GM21367 (cell line): Measurements from ENCODE around the gene MAZ.
"Not testable (repeated sequence)": the region's sequence is repeated elsewhere in the genome, so short reads cannot be mapped to it uniquely, and the experiment has no call there.

Experiments
- ATAC-seq: cut with Tn5 transposase; IDR thresholded peaks from one replicate; pipeline ENCODE4 v1.9.1; 2021; ENCODE audit not compliant: unreplicated experiment

The MAZ gene

DNA sequence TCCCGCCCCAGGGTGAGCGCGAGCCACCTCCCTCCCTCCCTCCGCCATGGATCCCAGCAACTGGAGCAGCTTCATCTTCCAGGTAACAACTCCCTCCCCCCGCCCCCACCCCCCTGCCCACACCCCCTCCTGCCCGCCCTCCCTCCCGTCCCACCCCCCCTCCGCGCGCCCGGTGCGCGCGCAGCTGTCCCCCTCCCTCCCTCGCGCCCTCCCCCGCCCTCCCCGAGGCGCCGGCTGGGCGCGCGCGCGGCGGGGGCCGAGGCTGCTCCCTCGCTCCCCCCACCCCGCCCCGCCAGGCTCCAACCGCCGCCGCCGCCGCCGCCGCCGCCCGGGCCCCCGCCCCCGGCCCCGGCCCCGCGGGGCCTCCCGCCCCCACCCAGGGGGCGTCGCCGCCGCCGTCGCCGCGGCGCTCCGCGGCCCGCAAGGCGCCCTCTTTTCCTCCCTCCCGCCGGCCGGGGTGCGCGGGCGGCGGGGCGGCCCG is at the start of gene MAZ:
Gene MAZ (plus strand): TSS at position 431 of the 481 bp plus-strand sequence. CDS start 173 bp downstream, outside the sequence.
- ATAC-seq: no peak

DNA sequence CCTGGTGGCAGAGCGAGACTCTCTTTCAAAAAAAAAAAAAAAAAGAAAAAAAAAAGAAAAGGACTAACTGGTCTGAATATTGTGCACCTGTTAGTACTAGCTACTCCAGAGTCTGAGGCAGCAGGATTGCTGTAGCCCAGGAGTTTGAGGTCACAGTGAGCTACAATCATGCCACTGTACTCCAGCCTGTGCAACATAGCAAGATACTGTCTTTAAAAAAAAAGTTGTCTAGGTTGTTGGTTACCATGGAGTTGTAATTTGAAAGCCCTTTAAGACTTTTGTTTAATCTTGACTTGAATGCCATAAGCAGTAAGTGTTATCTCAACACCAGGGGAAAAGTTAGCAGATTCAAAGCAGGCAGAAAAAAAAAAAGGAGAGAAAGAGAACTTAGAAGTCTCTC is 49.7 kb upstream of the MAZ start:
- no peak for ATAC-seq

GRCh38 chr16:29757086-29757485 is 49.2 kb upstream of the MAZ start:
- not testable (repeated sequence) for ATAC-seq

DNA sequence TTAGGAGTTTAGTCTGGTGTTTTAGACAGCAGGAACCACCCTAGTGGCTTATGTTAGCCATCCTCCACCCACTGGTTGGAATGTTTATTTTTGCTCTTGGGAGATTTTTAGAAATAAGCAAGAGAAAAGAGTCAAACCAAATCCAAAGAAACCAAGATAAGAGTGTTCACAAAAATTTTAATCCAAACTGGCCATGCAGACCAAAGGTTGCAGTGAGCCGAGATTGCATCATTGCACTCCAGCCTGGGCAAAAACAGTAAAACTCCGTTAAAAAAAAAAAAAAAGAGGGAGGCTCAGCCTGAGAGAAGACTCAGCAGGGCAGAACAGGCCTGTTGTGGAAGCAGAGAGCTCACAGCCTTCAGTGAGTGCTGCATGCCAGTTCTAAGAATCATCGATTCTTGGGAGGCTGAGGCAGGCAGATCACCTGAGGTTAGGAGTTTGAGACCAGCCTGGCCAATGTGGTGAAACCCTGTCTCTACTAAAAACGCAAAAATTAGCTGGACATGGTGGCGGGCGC is 48.3 kb upstream of the MAZ start:
- ATAC-seq: no peak

DNA sequence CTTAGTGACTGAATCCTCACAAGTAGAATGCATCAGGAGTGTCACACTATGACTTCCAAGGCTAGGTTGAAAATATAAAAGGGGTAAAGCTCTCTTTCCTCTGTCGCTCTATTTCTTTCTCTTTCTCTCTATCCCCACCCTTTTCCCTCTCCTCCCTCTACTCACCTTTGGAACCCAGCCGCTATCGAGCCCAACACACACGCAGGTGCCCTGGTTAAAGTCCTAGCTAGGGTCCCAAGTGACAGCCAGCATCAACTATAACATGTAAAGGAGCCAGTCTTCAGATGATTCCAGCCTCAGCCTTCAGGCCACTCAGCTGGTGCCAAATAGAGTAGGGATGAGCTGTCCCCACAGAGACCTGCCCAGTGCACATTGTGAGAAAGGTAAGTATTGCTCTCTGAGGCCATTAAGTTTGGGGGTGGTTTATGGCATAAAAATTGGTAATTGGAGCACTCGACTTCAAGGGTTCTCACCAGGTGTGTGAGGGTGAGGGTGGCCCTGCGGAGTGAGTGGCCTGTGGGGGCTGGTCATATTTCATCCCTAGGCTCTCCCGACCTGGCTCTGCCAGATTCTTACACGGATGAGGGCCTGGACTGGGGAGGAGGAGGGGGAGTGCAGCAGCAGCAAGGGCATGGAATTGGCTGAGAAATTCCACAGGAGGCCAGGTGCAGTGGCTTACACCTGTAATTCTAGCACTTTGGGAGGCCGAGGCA is 45.6 kb upstream of the MAZ start:
- no peak for ATAC-seq

GRCh38 chr16:29761280-29761651 is 45.1 kb upstream of the MAZ start:
- ATAC-seq: not testable (repeated sequence)

GRCh38 chr16:29761882-29762281 is 44.4 kb upstream of the MAZ start:
- no peak for ATAC-seq

GRCh38 chr16:29763326-29763725 is 43.0 kb upstream of the MAZ start:
- no peak for ATAC-seq

DNA sequence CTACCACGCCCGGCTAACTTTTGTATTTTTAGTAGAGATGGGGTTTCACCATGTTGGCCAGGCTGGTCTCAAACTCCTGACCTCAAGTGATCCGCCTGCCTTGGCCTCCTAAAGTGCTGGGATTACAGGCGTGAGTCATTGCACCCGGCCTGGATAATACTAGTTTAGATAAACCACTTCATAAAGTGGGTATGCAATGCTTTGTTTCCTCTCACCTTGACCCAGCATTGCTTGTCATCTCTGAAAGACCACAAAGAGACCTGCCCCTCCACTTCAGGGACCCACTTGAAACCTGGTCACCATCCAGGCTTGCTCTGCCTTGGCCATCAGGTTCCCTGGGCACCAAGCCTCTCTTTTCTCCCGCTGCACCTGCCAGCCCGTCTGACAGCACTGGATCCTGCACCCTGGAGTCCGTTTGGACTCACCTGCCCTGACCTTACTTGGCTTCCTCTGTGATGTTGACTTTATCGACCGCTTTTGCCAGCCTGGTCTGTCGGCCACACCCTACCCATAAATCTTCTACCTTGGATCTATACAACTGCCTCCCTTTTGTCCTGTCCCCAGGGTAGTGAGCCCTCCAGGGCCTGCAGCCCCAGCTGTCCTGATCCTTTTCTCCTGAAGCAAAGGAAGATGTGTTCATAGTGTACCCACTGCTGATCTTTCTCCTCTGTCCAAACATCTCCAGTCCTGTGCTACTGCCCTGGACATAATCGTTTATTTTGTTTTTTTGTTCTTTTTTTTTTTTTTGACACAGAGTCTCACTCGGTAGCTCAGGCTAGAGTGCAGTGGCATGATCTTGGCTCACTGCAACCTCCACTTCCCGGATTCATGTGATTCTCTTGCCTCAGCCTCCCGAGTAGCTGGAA is 40.9 kb upstream of the MAZ start:
- ATAC-seq: no peak

DNA sequence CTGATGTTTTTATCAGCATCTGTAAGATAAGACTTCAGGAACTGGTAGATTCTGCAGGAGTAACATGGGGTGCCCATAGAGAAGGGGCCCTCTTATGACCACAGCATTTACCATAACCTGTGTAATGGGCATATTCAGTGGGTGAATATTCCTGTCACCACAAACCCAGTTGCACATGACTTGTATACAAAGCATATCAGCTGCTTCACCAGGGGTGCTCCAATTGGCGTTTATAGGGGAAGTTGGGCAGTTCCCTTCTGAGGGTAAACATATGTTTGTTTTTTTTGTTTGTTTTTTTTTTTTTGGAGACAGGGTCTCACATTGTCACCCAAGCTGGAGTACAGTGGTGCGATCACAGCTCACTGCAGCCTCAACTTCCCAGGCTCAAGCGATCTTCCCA is 39.8 kb upstream of the MAZ start:
- no peak for ATAC-seq

GRCh38 chr16:29767062-29767461 is 39.3 kb upstream of the MAZ start:
- ATAC-seq: no peak

- no peak for ATAC-seq
Measured at GRCh38 chr16:29769507-29769906, 36.8 kb upstream of the MAZ start.

- ATAC-seq: no peak
Measured at GRCh38 chr16:29770250-29770929, 35.9 kb upstream of the MAZ start.

GRCh38 chr16:29772330-29772729 is 34.0 kb upstream of the MAZ start:
- not testable (repeated sequence) for ATAC-seq

DNA sequence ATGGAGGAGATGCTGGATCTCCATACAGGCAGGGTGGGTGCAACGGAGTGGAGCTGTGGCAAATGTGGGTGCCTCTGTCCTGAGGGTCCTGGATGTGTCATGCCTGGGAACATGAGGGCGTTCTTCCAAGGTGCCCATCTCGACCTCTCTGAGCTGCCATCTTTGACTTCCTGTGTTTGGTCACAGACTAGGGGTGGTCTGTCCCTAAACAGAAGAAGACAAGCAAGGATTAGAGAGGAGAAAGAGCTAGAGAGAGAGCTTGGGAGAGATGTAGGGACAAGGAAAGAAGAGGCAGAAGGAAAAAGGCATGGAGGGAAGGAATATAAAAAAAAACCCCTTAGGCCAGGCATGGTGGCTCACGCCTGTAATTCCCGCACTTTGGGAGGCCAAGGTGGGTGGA is 31.6 kb upstream of the MAZ start:
- ATAC-seq: no peak

DNA sequence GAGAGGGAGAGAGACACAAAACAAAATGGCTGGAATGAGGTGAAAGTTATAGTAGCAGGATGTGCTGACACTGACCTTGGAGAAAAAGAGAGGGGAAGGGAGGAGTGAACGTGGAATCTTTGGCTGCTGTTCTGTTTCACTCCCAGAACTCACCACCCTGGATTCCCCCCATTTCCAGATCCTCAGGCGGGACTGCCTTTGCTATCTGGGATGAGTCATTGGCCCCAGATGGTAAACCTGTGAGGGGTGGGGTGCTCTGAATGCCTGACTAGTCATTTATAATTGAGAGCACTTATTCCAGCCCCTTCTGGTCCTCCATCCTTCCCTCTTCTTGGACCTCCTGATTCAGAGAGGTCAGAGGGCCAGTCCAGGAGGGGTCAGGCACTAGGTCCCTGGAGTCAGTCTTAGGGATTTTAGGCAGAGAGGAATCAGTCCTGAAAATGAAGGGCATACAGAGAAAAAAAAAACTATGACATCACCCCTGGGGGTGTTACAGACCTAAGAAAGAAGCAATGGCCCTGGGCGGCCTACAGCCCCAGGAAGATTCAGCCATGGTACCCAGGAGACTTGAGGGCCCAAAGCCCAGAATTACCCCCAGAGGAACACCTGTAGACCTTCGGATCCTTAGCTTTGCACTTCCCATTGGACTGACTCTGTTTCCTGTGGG is 30.5 kb upstream of the MAZ start:
- no peak for ATAC-seq

- no peak for ATAC-seq
Measured at GRCh38 chr16:29777576-29778350, 28.6 kb upstream of the MAZ start, which contains the start of gene ZG16. Gene ZG16, plus strand, starts transcription at chr16:29778256. Its CDS starts 1,011 bp downstream, at chr16:29779267.

DNA sequence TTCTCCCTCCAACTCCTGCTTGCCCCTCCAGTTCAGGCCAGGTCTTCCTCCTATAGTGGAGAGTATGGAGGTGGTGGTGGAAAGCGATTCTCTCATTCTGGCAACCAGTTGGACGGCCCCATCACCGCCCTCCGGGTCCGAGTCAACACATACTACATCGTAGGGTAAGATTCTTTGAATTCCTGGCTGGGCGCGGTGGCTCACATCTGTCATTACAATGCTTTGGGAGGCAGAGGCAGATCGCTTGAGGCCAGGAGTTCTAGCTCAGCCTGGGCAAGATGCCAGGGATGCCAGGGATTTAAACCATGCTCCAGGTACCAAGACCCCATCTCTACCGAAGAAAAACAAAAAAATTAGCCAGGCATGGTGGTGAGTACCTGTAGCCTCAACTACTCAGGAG is 26.9 kb upstream of the MAZ start:
- no peak for ATAC-seq

DNA sequence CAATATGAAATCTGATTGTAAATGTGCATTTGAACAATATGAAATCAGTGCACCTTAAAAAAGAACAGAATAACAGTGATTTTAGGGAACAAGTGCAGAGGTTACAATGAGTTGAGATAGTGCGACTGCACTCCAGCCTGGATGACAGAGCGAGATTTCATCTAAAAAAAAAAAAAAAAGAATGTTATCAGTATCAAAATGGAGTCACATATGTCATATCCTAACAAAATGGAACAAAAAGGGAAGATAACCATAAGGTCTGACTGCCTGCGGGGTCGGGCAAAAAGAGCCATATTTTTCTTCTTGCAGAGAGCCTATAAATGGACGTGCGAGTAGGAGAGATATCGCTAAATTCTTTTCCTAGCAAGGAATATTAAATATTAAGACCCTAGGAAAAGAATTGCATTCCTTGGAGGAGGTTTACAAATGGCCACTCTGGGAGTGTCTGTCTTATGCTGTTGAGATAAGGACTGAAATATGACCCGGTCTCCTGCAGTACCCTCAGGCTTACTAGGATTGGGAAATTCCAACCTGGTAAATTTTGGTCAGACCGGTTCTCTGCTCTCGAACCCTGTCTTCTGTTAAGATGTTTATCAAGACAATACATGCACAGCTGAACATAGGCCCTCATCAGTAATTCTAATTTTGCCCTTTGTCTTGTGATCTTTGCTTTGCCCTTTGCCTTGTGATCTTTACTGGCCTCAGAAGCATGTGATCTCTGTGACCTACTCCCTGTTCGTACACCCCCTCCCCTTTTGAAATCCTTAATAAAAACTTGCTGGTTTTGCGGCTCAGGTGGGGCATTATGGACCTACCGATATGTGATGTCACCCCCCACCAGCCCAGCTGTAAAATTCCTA is 23.0 kb upstream of the MAZ start:
- not testable (repeated sequence) for ATAC-seq
